Breast epithelium (tissue), 3 donors: ENCODE measurements around the gene AOPEP.

ENCODE experiments used
- CTCF ChIP-seq, 3 donors: fragments of 450-650 bp; IDR thresholded peaks; one replicate each; pipeline ENCODE4 v1.5.1; 2016 to 2017; ENCODE audit warnings: antibody characterized with exemption in 3 of 3, mild to moderate bottlenecking in 3 of 3, moderate library complexity in 3 of 3
- POLR2A ChIP-seq: fragments of 450-650 bp; IDR thresholded peaks from one replicate; pipeline ENCODE4 v1.6.1; 2016; ENCODE audit warnings: antibody characterized with exemption, mild to moderate bottlenecking, moderate library complexity
- POLR2AphosphoS5 ChIP-seq, 3 donors: sonication (generic); formaldehyde crosslinking; IDR thresholded peaks; one replicate each; pipeline ENCODE4 v1.6.1; 2017; ENCODE audit warnings: antibody characterized with exemption in 3 of 3

- TF ChIP-seq POLR2AphosphoS5 (IDR thresholded peaks at IDR 0.05) (no peak), CTCF (IDR thresholded peaks at IDR 0.05) (no peak), POLR2A (no peak)
These were observed 167.7 kb downstream of the AOPEP start for GRCh38 chr9:94894094-94894699.
